Stimulated activated CD4-positive, alpha-beta T cell treated with anti-CD3 and anti-CD28 coated beads, Interleukin-15, amount 100 ng/mL, for 1 hour (primary cell): ENCODE data around the gene ATXN10.
"Not testable (repeated sequence)": the region's sequence is repeated elsewhere in the genome, so short reads cannot be mapped to it uniquely, and the experiment has no call there.

Experiments
- DNase-seq, 2 donors: peaks; one replicate each; pipeline ENCODE4 v3.0.0-alpha.2; 2020; ENCODE audit warnings: low read depth in 1 of 2, low spot score in 1 of 2

Gene ATXN10

DNA sequence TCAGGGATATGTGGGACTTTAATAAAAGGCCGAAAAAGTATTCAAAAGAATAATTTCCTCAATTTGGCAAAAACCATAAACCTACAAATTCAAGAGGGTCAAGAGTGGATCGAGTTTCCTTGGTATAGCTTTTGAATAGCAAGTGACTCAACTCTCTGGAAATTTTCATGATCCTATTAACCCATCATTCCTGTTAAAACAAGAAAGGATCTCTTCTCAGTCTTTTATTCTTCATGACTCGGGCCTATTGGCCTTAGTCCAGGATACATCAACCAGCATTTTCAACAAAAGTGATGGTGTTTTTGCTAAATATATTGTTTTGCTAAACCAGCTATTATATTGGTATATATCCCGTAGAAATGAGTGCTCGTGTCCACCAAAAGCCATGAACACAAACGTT is 110.3 kb downstream of the ATXN10 start:
- no peak for DNase-seq

DNA sequence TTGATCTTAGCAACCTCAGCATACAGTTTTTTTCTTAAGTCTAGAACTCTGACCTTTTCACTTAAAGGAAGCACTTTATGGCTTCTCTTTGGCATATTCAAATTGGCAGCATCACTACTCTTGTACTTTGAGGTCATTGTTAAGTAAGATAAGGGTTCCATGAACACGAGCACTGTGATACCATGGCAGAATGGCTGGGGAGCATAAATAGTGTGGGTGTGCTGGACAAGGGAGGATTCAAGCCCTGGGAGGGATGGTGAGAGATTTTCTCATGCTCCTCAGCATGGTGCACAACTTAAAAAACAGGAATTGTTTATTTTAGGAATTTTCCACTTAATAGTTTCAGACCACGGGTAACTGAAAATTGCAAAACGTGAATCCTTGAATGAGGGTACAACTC is 111.4 kb downstream of the ATXN10 start:
- no peak for DNase-seq

DNA sequence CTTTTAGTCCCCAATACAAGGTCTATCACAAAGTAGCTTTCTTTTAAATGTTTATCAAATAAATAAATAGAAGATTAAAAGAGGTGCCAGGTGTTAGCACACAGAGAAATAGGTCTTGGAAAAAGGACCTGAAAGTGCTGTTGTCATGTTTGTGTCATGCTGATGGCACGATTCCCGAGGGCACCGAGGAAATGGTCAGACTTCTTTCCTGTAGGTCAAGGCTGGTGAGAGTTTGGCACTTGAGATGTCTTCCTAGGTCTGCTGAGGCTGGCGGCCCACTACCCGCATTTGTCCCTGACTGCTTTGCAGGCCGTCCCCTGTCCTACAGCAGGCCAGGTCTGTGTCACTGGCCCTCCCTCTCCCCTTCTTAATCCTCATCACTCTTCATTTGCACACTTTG is 112.1 kb downstream of the ATXN10 start:
- no peak for DNase-seq

DNA sequence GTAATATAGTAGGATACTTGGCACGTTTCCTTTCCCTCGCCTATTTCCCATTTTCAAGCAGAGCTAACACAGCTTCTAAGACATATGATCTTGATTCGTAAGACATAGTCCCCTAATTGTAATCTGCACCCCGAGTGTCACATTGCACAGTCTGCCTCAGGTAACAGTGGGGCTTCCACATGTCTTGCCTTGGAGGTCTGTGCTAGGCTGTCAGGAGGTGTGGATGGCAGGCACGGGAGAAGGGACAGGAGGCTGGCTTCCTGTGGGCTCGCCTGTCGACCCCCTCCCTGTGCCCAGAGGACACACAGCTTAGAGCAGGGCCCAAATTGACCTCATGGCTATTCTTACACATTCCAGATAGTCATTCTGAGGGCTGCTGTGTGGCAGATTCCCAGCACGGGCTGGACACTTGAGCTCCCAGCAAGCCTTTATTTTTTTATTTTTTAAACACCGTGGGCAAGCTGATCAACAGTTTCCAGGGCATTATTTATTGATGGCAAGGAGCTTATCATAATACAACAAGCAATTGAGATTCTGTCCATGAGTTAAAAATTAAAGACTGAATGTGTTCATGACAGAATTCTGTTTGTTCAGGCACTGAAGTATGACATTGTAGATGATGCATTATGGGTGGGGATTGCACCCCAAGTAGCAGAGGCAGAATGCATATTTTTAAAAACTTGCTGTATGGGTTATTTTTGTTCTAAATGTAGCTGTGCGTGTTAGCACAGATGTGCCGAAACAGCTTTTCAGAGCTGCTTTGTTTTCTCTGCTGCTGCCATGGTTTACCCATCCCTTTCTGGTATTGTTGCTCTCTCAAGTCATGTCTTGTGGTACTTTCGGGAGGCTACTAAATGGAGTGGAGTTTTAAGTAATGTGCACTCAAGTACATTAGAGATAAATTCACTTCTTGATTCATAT is 113.0 kb downstream of the ATXN10 start:
- DNase-seq = no peak

DNA sequence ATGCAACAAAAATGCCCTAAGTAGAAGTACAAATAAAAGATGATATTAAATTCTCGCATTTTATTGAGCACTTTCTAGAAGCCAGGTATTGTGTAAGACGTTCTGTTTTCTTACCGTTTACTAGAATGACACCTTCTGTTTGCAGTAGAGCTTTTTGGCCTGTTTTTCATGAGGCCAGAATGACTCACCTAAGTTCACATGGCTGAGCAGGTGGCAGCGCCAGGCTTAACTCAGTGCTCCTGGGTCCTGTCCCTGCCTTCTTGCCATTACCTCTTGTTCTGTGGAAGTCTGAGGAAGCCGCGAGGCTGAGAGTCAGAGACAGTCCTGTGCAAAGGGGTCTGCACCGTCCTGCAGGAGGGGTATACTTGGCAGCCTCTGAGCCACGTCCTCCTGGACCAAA is 113.8 kb downstream of the ATXN10 start:
- DNase-seq = no peak

DNA sequence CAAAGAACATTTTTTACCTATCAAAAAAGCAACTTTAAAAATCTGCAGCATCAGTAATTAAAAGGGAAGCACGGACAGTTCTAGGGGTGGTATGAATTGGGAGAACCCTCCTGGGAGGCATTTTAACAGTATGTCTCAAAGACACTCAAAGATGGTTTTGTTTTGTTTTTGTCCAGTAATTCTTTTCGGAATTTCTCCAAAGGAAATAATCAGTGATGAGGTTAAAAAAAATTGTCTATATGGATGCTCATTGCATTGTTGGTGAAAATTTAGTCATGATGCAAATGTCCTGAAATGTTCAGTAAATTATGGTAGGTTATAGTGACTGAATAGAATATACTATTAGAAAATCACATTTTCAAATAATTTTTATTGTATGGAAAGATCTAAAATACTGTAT is 115.1 kb downstream of the ATXN10 start:
- no peak for DNase-seq

DNA sequence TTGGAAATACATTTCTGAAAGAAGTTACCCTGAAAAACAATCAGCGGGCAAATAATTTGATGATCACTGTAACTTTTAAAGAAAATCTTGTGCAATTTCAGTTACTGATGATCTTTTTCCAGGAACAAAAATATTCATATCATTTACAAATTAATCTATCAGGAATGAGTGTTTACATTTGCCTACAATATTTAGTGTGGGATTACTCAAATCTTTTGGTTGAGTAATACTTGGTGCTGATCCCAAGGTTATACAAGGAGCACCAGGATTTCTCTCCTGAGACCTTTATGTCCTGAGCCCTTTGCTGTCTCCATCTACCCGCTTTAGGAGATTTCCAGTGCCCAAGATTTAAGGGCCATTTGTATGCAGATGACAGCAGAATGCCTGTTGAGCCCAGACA is 116.1 kb downstream of the ATXN10 start:
- no peak for DNase-seq

DNA sequence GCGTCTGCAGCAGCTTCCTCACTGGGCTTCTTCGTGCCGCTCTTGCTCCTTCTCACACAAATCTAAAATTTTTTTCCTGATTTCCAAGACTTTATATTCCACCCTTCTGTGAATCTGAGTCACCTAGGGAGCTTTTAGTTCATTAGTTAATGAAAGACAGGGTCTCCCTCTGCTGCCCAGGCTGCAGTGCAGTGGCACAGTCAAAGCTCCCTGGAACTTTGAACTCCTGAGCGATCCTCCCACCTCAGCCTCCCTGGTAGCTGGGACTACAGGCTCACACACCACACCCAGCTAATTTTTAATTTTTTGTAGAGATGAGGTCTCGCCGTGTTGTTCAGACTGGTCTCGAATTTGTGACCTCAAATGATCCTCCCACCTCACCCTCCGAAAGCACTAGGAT is 116.9 kb downstream of the ATXN10 start:
- no peak for DNase-seq

DNA sequence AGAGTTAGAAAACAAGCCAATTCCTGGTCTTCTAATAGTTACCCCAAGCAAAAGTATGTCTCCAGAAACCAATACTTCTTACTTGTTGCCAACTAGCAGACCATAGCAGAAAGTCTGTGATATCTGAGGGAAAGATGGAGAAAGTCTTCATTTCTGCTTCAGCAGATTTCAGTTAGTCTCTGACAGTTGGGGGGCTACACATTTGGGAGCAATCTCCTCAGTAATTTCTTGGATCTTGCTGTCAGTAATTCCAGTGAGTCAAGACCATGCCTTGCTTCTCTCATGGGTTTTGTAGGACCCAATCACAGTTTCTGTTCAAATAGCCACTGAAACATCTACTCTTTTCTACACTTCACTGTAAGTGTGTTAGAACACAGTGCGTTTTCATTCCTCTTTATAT is 118.8 kb downstream of the ATXN10 start:
- DNase-seq = no peak

DNA sequence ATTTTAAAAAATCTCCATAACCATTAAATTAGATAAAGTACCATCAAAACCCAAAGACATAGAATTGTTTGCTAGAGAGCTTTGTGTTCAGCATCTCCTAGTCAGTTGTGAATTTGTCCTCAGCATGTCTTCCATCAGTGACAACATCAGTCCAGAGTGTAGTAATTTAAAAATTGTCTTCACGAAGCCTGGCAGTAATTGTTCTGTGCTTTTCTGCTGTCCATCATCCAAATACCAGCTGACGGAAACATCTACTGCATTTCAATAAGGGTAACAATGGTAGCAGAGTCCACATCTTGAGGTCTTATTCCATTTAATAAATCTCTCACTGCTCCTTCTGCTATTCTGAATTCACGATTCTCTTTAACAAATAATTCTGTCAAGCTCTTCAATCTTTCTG is 121.5 kb downstream of the ATXN10 start:
- DNase-seq = no peak

DNA sequence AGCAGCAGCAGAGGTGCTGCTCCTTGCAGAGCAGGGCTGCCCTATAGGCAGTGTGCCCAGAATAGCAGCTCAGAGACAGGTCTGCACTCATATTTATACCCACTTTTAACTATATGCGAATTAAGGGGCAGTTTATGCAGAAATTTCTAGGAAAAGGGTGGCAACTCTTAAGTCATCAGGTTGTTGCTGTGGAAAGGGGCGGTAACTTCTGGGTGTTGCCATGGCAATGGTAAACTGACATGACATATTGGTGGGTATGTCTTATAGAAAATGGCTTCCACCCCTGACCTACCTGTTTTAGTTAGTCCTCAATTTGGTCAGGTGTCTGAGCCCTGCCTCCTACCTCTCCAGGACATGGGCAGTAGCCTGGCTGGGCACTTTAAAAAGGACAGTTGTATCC is 122.3 kb downstream of the ATXN10 start:
- no peak for DNase-seq

DNA sequence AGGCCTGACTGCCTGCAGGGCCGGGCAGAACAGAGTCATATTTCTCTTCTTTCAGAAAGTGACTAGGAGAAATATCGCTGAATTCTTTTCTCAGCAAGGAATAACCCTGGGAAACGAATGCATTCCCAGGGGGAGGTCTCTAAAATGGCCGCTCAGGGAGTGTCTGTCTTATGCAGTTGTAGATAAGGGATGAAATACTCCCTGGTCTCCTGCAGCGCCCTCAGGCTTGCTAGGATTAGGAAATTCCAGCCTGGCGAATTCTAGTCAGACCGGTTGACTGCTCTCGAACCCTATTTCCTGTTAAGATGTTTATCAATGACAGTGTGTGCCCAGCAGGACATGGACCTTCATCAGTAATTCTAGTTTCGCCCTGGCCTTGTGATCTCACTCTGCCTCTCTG is 124.4 kb downstream of the ATXN10 start:
- DNase-seq = not testable (repeated sequence)

DNA sequence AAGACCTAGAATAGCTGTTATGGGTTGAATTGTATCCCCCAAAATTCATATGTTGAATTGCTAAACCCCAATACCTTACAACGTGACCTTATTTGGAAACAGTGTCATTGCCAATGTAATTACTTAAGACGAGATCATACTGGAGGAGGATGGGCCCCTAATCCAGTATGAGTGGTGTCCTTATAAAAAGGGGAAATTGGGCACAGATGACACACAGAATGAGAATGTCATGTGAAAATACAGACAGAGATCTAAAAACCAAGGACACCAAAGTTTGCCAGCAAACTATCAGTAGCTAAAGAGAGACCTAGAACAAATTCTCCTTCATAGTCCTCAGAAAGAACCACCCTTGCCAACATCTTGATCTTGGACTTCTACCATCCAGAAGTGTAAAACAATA is 127.7 kb downstream of the ATXN10 start:
- no peak for DNase-seq

DNA sequence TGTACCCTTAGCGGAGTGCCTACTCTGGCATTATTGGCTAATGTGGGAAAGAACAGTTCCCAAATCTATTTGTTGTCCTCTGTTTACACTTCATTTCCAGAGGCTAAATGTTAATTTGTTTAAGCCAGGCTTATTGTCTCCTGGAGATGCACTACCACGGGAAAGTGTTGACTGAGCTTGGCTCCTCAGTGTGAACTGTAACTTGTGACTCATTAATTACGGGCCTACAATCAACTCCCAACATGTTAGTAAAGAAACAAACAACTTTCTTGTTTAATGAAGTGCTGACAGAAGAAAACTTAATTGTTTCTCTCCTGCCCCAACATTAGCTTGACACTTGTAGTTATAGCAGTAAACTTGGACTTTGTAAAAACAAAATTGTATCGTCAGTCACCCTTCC is 130.4 kb downstream of the ATXN10 start:
- DNase-seq = no peak

DNA sequence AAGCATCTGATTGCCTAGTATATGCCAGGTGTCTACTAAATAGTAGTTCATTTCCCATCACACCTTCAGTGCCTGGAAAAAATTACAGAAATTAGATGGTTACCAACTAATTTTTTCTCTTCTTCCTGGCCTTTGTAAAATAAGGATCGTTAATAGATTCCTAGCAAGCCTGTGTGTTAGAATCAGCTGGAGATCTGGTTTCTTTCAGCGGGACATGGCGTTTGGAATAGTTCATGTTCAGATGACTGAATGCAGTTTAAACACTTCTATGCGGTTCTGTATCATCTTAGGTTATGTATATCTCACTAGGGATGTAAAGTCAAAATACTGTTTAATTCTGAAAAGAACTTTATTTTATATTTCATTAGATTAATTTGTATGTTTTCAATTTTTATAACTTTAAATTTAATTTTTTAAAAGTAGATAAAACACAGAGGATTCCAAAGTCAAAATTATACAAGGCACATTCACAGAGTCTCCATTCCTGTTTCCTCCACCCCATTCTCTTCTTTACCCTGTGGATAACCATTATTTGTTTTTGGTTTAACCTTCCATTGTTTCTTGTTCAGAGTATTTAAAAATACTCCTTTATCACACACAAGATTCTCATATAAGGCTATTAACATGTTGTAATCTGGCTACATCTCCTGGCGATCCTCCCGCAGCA is 132.8 kb downstream of the ATXN10 start:
- no peak for DNase-seq

DNA sequence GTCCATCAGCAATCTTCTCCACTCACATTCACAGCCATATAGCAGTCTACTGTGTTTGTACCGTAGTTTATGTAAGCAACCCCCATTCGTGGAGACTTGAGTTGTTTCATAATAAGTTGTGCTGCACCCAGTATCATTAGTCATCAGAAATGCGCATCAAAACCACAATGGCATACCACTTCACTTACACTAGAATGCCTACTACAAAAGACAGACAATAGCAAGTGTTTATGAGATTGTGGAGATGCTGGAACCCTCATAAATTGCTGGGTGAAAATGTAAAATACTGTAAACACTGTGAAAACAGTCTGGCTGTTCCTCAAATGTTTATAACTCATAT is 133.3 kb downstream of the ATXN10 start:
- DNase-seq = no peak

DNA sequence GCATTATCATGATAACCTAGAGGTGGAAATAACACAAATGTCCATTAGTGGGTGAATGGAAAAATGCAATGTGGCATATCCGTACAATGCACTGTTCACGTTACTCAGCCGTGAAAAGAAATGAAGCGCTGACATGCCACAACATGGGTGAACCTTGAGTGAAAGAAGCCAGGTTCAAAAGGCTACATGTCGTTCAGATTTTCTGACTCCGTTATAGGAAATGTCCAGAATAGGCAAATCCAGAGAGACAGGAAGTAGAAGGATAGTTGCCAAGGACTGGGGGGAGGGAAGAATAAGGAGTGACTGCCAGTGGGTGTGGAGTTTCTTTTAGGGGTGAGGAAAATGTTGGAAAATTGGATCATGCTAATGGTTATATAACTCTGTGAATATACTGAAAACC is 133.8 kb downstream of the ATXN10 start:
- no peak for DNase-seq

DNA sequence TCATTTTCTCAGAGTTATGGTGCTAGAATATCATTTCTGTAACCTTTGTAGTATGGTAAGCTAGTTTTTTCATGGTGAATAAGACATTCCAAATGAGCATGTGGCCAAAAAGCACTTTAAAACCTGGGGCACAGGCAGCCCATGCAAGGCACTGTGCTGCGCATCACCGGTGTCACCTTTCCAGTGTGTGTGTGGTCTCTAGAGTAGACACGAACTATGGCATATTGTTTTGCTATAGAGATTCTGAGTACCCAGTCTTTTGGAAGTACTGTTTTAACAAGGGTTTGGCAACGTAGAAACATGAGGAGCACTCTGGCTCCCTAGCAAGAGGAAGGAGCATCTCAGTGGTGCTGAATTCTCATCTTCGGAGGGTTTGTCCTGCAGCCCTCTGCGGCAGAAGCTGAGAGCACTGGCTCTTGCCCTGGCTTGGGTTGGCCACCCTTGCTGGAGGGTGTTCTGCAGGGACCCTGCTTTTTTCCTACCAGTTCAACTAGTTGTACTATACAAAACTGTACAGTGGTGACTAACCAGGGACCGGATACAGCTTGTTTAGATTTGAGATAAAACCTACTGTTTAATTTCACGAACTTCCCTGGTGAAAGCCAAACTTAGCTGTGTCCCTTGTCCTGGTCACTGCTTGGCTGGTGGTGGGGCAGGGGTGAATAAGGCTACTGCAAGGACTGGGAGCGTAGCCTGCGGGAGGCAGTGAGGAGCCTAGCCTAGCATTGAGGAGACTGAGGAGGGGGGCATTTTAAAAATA is 135.7 kb downstream of the ATXN10 start:
- no peak for DNase-seq

DNA sequence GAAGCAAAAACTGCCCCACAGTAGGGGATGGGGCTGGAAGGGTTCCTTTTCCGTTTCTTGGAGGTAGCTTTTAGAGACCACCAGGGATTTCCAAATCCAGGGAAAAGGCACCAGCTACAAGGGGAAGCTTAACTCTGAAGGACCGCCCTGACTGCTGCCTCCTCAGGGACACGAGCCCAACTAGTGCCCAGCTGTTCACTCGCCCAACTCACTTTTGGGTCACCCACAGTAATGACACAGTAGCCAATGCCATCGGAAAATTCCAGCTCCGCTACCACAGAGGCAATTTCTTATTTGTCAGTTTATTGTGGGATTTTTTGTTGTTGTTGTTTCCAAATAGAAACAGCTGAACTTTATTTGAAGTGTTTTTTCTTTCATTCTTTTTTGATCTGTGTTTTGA is 141.3 kb downstream of the ATXN10 start:
- DNase-seq = no peak

DNA sequence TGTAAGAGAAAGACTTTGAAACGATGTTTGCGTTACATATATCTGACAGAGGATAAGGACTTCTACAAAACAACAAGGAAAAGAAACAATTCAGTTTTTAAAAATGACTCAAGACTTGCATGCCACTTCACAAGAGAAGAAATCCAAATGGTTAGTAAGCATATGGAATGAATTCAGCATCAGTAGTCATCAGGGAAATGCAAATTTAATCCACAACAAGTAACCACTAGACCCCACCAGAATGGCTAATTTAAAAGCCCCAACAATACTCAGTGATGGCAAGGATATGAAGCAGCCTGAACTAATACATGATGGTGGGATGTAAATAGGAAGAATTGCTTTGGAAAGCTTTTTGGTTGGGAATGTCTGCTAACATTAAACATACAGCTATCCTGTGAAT is 142.6 kb downstream of the ATXN10 start:
- no peak for DNase-seq

DNA sequence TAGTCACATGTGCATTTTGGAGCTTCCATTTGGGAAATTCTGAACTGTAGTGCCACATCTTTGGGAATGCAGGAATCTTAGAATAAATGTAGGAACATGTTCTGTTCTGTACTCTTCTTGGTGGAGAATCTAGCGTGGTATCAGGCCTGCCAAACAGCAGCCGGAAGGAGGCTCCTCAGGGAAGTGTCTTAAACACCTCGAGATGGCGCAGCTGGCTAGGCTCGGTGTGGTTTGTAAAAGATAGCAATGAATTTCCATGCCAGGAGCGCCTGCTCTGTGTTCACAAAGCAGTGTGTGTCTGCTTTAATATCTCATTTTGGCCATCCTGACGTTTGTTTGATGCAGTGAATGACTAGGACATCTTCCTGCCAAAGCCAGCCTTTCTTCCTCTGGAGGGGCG is 145.1 kb downstream of the ATXN10 start:
- DNase-seq = no peak

DNA sequence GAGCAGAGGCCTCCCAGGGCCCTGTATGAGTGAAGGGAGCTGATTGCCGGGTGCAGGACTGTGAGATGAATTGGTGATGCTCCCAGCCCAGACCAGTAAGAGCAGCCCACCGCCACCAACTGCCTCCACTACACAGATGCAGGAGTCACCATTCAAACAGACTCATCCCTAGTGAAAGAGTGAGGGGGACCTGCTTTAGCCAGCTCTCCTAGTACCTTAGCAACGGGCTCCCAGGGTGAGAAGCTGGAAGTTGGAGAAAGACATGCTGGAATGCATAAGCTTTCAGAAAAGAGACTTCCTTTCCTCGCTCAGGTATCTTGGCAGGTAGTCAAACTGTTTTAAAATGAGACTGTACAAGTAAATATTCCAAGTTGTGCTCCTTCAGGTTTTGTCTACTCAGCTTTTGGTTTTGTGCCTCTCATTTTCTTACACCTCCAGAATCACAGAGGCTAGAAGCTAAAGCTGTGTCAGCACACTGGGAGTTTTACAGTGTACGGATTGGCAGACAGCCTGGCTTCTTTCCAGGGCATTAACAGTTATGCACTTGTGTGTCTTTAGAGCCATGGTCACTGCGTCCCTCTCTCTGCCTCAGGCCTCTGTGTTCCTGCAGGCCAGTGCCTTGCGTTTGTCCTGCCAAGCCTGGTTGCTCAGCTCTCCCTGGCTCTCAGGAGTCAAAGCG is 146.2 kb downstream of the ATXN10 start:
- no peak for DNase-seq
